Pancreas (tissue), 10 donors: ENCODE measurements around the gene AAR2. TPM values are rescaled to one million over a fixed set of nuclear protein-coding genes. Genes with fewer than 3 reads are reported as not detected.

Experiments
- ATAC-seq, 4 donors: fragments of 200-7000 bp; cut with Tn5 transposase; one replicate each; pipeline versions ENCODE4 v1.8.0 to v1.9.1; 2020; ENCODE audit warnings: mild to moderate bottlenecking in 4 of 4, moderate library complexity in 4 of 4
- DNase-seq, 6 donors: peaks; one replicate each; pipeline ENCODE4 v3.0.0-alpha.2; 2020
- FAIRE-seq: peaks from 2 replicates; lab custom pipeline; 2012; peaks lifted over from hg19 to GRCh38; lab: Jason Lieb, UNC
- H3K27ac ChIP-seq, 4 donors: fragments of 200-600 bp; sonication (generic); 1 replicate in 3 of 4; 2 replicates in 1 of 4; pipeline versions ENCODE4 v1.5.0 to v1.8.0; 2020
- H3K27me3 ChIP-seq, 4 donors: fragments of 200-600 bp; one replicate each; pipeline ENCODE4 v1.8.0; 2021
- H3K36me3 ChIP-seq, 3 donors: fragments of 200-600 bp; sonication (generic) in 1 of 3; one replicate each; pipeline versions ENCODE4 v1.5.0 to v1.8.0; 2020 to 2021
- H3K4me1 ChIP-seq, 3 donors: fragments of 200-600 bp; one replicate each; pipeline ENCODE4 v1.8.0; 2021
- H3K4me3 ChIP-seq, 4 donors: fragments of 200-600 bp; sonication (generic) in 2 of 4; one replicate each; pipeline versions ENCODE4 v1.5.0 to v1.8.0; 2020 to 2021
- H3K9me3 ChIP-seq, 4 donors: fragments of 200-600 bp; one replicate each; pipeline ENCODE4 v1.8.0; 2021
- CTCF ChIP-seq, 4 donors: fragments of 200-600 bp; sonication (generic) in 3 of 4; IDR thresholded peaks; one replicate each; pipeline versions ENCODE4 v1.5.0 to v1.8.0; 2021; ENCODE audit warnings: antibody characterized with exemption in 4 of 4
- WGBS, 2 donors: extraction: QIAGEN DNeasy Blood & Tissue Kit; methylation state at CpG; one replicate each; pipeline ENCODE4 v1.1.7; 2013; 5-methylcytosine and 5-hydroxymethylcytosine counted together
- intact Hi-C, 3 donors: fragments of 100-400 bp; cut with DNase I; formaldehyde crosslinking; loops; one replicate each; pipeline versions ENCODE4 v1.11.1 to v1.14.2; 2022
- polyA plus RNA-seq, 2 donors: library from polyadenylated mRNA; stranded (reverse); fragments of 200-250 nt; gene quantifications; one replicate each; pipeline ENCODE4 v1.2.3, GENCODE V29; 2013
- total RNA-seq, 6 donors: library from RNA; stranded (reverse); fragmentation: NEBNext Ultra II Directional in 4 of 6; extraction: Animal tissue kit (Norgen Biotek cat#: 25700) in 4 of 6; gene quantifications; one replicate each; pipeline versions ENCODE4 v1.2.1 to v1.2.4, GENCODE V29; 2021 to 2023
- donor health status: healthy with polysubstance abuse.
- donor health status: DM: no; HTN: no; CAD: no; lungs with moderate emphysema.
- donor health status: DM: no; HTN: no; CAD: no.
- donor health status: control.
- donor health status: control.
- donor health status: Bipolar disorder and iron deficiency.
- donor health status: DM: yes; HTN: yes; CAD: no.
- donor health status: DM: no; HTN: no; CAD: no.
- donor health status: DM: no; HTN: no; CAD: no.
- donor health status: DM: yes; HTN: yes; CAD: no.

AAR2 gene
- total and polyA plus RNA-seq, 8 donors: 7.0 to 18.0 (median 9.5) TPM

- H3K27ac ChIP-seq: peak overlapping the region in 3 of 4 donors; percentile 32 to 59 (median 41)
- FAIRE-seq (no peak), ATAC-seq (peak in 3 of 4 donors; percentile 1 to 4 (median 3))
Measured at GRCh38 chr20:36236786-36237121, 476 bp downstream of the AAR2 start.

GRCh38 chr20:36237477-36237876 lies 1.2 kb downstream of the AAR2 start:
- H3K4me3 ChIP-seq: peak overlapping the region in 2 of 4 donors; percentile 64 to 76
- no peak for FAIRE-seq
- no peak for TF ChIP-seq CTCF (IDR thresholded peaks at IDR 0.05)
- WGBS, 2 donors: 47 to 50% methylated on average over 5 of the region's 5 CpGs
- DNase-seq: no peak
- H3K36me3 ChIP-seq: peaks cover 0 to 18% (median 13%) of the 10 kb centered on the region in 3 donors
- H3K27me3 ChIP-seq: no peaks in the 10 kb centered on the region
- intact Hi-C loops: no loop called here
- no peaks in the 10 kb centered on the region for H3K9me3 ChIP-seq
- H3K27ac ChIP-seq: no peak overlapping the region
- peaks cover 6 to 20% (median 15%) of the 10 kb centered on the region in 3 donors for H3K4me1 ChIP-seq
- no peak for ATAC-seq

More at GRCh38 chr20:36236786-36237121, 476 bp downstream of the AAR2 start:
- intact Hi-C loops: no loop called here
- peak overlapping the region; percentile 64 to 76 (median 68) for H3K4me3 ChIP-seq
- WGBS, 2 donors: 0% methylated on average over 6 of the region's 6 CpGs
- H3K9me3 ChIP-seq: no peaks in the 10 kb centered on the region
- no peak for TF ChIP-seq CTCF (IDR thresholded peaks at IDR 0.05)
- peaks cover 0 to 18% (median 13%) of the 10 kb centered on the region in 3 donors for H3K36me3 ChIP-seq
- no peaks in the 10 kb centered on the region for H3K27me3 ChIP-seq
- DNase-seq: no peak
- H3K4me1 ChIP-seq: peaks cover 6 to 20% (median 15%) of the 10 kb centered on the region in 3 donors

GRCh38 chr20:36238153-36238552 lies 1.9 kb downstream of the AAR2 start:
- 84 to 89% methylated on average over 3 of the region's 3 CpGs for WGBS, 2 donors
- Histone ChIP-seq H3K27ac (no peak overlapping the region), H3K36me3 (peaks cover 0 to 18% (median 13%) of the 10 kb centered on the region in 3 donors), H3K4me3 (no peak overlapping the region), H3K27me3 (no peaks in the 10 kb centered on the region), H3K9me3 (no peaks in the 10 kb centered on the region), H3K4me1 (peaks cover 10 to 21% (median 19%) of the 10 kb centered on the region in 3 donors)
- FAIRE-seq: no peak
- no peak for ATAC-seq
- intact Hi-C loops: no loop called here
- DNase-seq: no peak
- no peak for TF ChIP-seq CTCF (IDR thresholded peaks at IDR 0.05)

GRCh38 chr20:36238760-36239159 lies 2.5 kb downstream of the AAR2 start:
- no peak for ATAC-seq
- Histone ChIP-seq H3K9me3 (no peaks in the 10 kb centered on the region), H3K4me1 (peaks cover 16 to 25% (median 24%) of the 10 kb centered on the region in 3 donors), H3K27ac (no peak overlapping the region), H3K27me3 (no peaks in the 10 kb centered on the region), H3K36me3 (peaks cover 0 to 18% (median 13%) of the 10 kb centered on the region in 3 donors), H3K4me3 (no peak overlapping the region)
- 25 to 30% methylated on average over 3 of the region's 3 CpGs for WGBS, 2 donors
- FAIRE-seq: no peak
- no peak for TF ChIP-seq CTCF (IDR thresholded peaks at IDR 0.05)
- intact Hi-C loops: no loop called here
- no peak for DNase-seq

- Histone ChIP-seq H3K4me3 (no peak overlapping the region), H3K27ac (no peak overlapping the region), H3K9me3 (no peaks in the 10 kb centered on the region), H3K36me3 (peaks cover 0 to 27% (median 21%) of the 10 kb centered on the region in 3 donors), H3K27me3 (no peaks in the 10 kb centered on the region), H3K4me1 (peaks cover 19 to 25% (median 24%) of the 10 kb centered on the region in 3 donors)
- DNase-seq (no peak), FAIRE-seq (no peak), ATAC-seq (no peak)
- no peak for TF ChIP-seq CTCF (IDR thresholded peaks at IDR 0.05)
- intact Hi-C loops: no loop called here
- WGBS, 2 donors: 93 to 95% methylated on average over 12 of the region's 12 CpGs
Measured at GRCh38 chr20:36240076-36240475, 3.8 kb downstream of the AAR2 start.
